K562 (cell line): ENCODE data around the gene TBX1. TPM values are rescaled to one million over a fixed set of nuclear protein-coding genes. Genes with fewer than 3 reads are reported as not detected.

Source experiments
- CBFB ChIP-seq: sonication (generic); formaldehyde crosslinking; IDR thresholded peaks from 2 replicates; pipeline ENCODE4 v1.4.0; 2020; ENCODE audit warnings: mild to moderate bottlenecking, missing genetic modification reagents
- KDM2B ChIP-seq: fragments of 250-450 bp; sonication (Bioruptor Pico); IDR thresholded peaks from 2 replicates; pipeline ENCODE4 v1.8.0; 2021; ENCODE audit warnings: mild to moderate bottlenecking, moderate library complexity
- NFRKB ChIP-seq: fragments of 450-650 bp; IDR thresholded peaks from 2 replicates; pipeline ENCODE4 v1.6.1; 2016; ENCODE audit warnings: low read depth
- PHF20 ChIP-seq: fragments of 450-650 bp; IDR thresholded peaks from 2 replicates; pipeline ENCODE4 v1.6.1; 2018; ENCODE audit not compliant: partially characterized antibody
- SOX6 ChIP-seq: fragments of 450-650 bp; IDR thresholded peaks from 2 replicates; pipeline ENCODE4 v1.6.1; 2014; ENCODE audit warnings: mild to moderate bottlenecking
- STAG1 ChIP-seq: sonication (generic); formaldehyde crosslinking; IDR thresholded peaks from 2 replicates; pipeline ENCODE4 v1.5.0; 2020; ENCODE audit warnings: missing genetic modification reagents, borderline replicate concordance
- TEAD4 ChIP-seq, 2 experiments: sonication (generic) in 1 of 2; formaldehyde crosslinking in 1 of 2; IDR thresholded peaks; 2 replicates each; pipeline versions ENCODE4 v1.6.1 to v1.8.0; 2012 to 2022; ENCODE audit warnings: borderline replicate concordance in 1 of 2, inconsistent platforms in 1 of 2, low read length in 1 of 2, mild to moderate bottlenecking in 1 of 2, missing genetic modification reagents in 1 of 2
- YY1 ChIP-seq, 3 experiments: IDR thresholded peaks; 2 replicates each; pipeline ENCODE4 v1.6.1; 2011; ENCODE audit warnings: low read length in 2 of 3, mild to moderate bottlenecking in 2 of 3, moderate library complexity in 2 of 3, borderline replicate concordance in 1 of 3, control low read depth in 1 of 3, low read depth in 1 of 3; ENCODE audit not compliant: insufficient read depth in 3 of 3, insufficient replicate concordance in 2 of 3, control insufficient read depth in 1 of 3, insufficient read length in 1 of 3; ENCODE audit errors: extremely low read depth in 1 of 3
- ZBTB1 ChIP-seq: sonication (generic); formaldehyde crosslinking; IDR thresholded peaks from 2 replicates; pipeline ENCODE4 v1.8.1; 2023; ENCODE audit warnings: missing genetic modification reagents, low read depth, mild to moderate bottlenecking, borderline replicate concordance
- ZNF12 ChIP-seq: sonication (generic); formaldehyde crosslinking; IDR thresholded peaks from 2 replicates; pipeline ENCODE4 v1.4.0; 2020; ENCODE audit warnings: mild to moderate bottlenecking, missing genetic modification reagents
- ZNF184 ChIP-seq: sonication (generic); formaldehyde crosslinking; IDR thresholded peaks from 2 replicates; pipeline ENCODE4 v1.5.0; 2020; ENCODE audit warnings: missing genetic modification reagents
- polyA plus RNA-seq, 8 experiments: library from polyadenylated mRNA; depleted of rRNA in 4 of 8; stranded (reverse) in 5 of 8; unstranded in 3 of 8; fragments of >200 nt; fragmentation: Nextera tagmentation in 2 of 8; fragmentation: Illumina TruSeq in 1 of 8; extraction: Ambion mirVana in 2 of 8; extraction: Trizol in 1 of 8; gene quantifications; 2 replicates each; pipeline versions ENCODE4 v1.2.1 to v1.2.3, GENCODE V29; 2011 to 2014; ENCODE audit warnings: inconsistent platforms in 1 of 8, missing spikeins in 1 of 8
- total RNA-seq, 7 experiments: library from RNA; depleted of rRNA in 6 of 7; stranded (reverse); fragments of >200 nt in 6 of 7; fragmentation: Illumina TruSeq in 2 of 7; extraction: Trizol in 2 of 7; gene quantifications; 2 replicates each; pipeline versions ENCODE4 v1.2.1 to v1.2.3, GENCODE V29; 2011 to 2021; ENCODE audit warnings: low replicate concordance in 1 of 7
- TF ChIP-seq, protein P1 (sequence below): fragments of 450-650 bp; IDR thresholded peaks from 2 replicates; pipeline ENCODE4 v1.6.1; 2016; ENCODE audit warnings: borderline replicate concordance
- TF ChIP-seq, protein P2 (sequence below): fragments of 250-450 bp; sonication (Bioruptor Pico); IDR thresholded peaks from 2 replicates; pipeline ENCODE4 v1.5.0; 2020; ENCODE audit warnings: mild to moderate bottlenecking, borderline replicate concordance
- TF ChIP-seq, protein P3 (sequence below): sonication (generic); formaldehyde crosslinking; IDR thresholded peaks from 2 replicates; pipeline ENCODE4 v1.4.0; 2020; ENCODE audit warnings: mild to moderate bottlenecking, missing genetic modification reagents

TBX1 gene
- total and polyA plus RNA-seq, 9 of the 15 experiments (the other 6 are each of a cell fraction or from before 2014, with no cell fraction given): 0.07 to 35.0 (median 3.9) TPM

DNA sequence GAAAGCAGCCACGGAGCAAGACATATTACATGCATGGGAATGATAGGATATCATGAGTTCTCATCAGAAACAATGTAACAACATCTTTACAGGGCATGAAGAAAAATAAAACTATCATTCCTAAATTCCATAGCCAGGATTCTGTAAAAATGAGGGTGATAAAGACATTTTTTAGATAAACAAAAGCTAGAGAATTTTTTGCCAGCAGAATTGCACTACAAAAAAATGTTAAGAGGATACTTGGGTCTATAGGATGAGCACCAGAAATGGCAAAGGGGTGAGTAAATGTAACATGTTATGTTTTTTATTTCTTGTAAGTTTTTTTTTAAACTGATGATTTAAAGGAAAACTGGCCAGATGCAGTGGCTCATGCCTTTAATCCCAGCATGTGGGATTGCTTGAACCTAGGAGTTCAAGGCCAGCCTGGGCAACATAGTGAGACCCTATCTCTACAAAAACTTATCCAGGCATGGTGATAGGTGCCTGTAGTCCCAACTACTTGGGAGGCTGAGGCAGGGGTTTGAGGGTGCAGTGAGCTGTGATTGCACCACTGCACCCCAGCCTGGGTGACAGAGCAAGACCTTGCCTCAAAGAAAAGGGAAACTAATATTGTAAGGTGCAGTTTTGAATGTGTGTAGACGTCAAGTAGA is 33.2 kb downstream of the TBX1 start (continued):
- TF ChIP-seq, protein P1, sequence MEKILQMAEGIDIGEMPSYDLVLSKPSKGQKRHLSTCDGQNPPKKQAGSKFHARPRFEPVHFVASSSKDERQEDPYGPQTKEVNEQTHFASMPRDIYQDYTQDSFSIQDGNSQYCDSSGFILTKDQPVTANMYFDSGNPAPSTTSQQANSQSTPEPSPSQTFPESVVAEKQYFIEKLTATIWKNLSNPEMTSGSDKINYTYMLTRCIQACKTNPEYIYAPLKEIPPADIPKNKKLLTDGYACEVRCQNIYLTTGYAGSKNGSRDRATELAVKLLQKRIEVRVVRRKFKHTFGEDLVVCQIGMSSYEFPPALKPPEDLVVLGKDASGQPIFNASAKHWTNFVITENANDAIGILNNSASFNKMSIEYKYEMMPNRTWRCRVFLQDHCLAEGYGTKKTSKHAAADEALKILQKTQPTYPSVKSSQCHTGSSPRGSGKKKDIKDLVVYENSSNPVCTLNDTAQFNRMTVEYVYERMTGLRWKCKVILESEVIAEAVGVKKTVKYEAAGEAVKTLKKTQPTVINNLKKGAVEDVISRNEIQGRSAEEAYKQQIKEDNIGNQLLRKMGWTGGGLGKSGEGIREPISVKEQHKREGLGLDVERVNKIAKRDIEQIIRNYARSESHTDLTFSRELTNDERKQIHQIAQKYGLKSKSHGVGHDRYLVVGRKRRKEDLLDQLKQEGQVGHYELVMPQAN: no peak
- no peak for TF ChIP-seq TEAD4 (IDR thresholded peaks at IDR 0.05; ENCODE audit: low read length)
- TF ChIP-seq TEAD4 (CRISPR knock-in tag; IDR thresholded peaks at IDR 0.05; ENCODE audit: borderline replicate concordance): 0 out of 2 replicates have a peak, but pooled peaks have one; percentile 61
- TF ChIP-seq ZNF184 (CRISPR knock-in tag): no peak
- TF ChIP-seq, protein P2, sequence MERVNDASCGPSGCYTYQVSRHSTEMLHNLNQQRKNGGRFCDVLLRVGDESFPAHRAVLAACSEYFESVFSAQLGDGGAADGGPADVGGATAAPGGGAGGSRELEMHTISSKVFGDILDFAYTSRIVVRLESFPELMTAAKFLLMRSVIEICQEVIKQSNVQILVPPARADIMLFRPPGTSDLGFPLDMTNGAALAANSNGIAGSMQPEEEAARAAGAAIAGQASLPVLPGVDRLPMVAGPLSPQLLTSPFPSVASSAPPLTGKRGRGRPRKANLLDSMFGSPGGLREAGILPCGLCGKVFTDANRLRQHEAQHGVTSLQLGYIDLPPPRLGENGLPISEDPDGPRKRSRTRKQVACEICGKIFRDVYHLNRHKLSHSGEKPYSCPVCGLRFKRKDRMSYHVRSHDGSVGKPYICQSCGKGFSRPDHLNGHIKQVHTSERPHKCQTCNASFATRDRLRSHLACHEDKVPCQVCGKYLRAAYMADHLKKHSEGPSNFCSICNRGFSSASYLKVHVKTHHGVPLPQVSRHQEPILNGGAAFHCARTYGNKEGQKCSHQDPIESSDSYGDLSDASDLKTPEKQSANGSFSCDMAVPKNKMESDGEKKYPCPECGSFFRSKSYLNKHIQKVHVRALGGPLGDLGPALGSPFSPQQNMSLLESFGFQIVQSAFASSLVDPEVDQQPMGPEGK (CRISPR knock-in tag): no peak
- TF ChIP-seq, protein P3, sequence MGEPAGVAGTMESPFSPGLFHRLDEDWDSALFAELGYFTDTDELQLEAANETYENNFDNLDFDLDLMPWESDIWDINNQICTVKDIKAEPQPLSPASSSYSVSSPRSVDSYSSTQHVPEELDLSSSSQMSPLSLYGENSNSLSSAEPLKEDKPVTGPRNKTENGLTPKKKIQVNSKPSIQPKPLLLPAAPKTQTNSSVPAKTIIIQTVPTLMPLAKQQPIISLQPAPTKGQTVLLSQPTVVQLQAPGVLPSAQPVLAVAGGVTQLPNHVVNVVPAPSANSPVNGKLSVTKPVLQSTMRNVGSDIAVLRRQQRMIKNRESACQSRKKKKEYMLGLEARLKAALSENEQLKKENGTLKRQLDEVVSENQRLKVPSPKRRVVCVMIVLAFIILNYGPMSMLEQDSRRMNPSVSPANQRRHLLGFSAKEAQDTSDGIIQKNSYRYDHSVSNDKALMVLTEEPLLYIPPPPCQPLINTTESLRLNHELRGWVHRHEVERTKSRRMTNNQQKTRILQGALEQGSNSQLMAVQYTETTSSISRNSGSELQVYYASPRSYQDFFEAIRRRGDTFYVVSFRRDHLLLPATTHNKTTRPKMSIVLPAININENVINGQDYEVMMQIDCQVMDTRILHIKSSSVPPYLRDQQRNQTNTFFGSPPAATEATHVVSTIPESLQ (CRISPR knock-in tag): 0 out of 2 replicates have a peak, but pooled peaks have one; percentile 42
- no peak for TF ChIP-seq SOX6
- TF ChIP-seq ZNF12 (CRISPR knock-in tag): no peak
- TF ChIP-seq PHF20: no peak
- TF ChIP-seq ZBTB1 (CRISPR knock-in tag): no peak
- TF ChIP-seq STAG1 (CRISPR knock-in tag): no peak
- no peak for TF ChIP-seq NFRKB
- TF ChIP-seq KDM2B (CRISPR knock-in tag): 0 out of 2 replicates have a peak, but pooled peaks have one; percentile 69
- no peak for TF ChIP-seq CBFB (CRISPR knock-in tag)
- no peak for TF ChIP-seq YY1 (IDR thresholded peaks at IDR 0.05; ENCODE audit: borderline replicate concordance in 1 of 3, control insufficient read depth in 1 of 3, extremely low read depth in 1 of 3, insufficient read depth in 3 of 3, insufficient read length in 1 of 3, insufficient replicate concordance in 2 of 3, low read depth in 1 of 3, low read length in 2 of 3)
